OCI-LY1 (cell line): ENCODE measurements around the gene ZSCAN10.

Experiments used
- EZH2 ChIP-seq: fragments of 200-600 bp; sonication (generic), shearing (Covaris generic); IDR thresholded peaks from 2 replicates; pipeline ENCODE4 v1.8.0; 2017; ENCODE audit warnings: borderline replicate concordance, mixed run types, mild to moderate bottlenecking, antibody characterized with exemption, low read length, moderate library complexity, mixed read lengths
- TF ChIP-seq, protein P1 (sequence below): fragments of 200-600 bp; sonication (generic), shearing (Covaris generic); IDR thresholded peaks from 2 replicates; pipeline ENCODE4 v1.5.1; 2017; ENCODE audit warnings: mild to moderate bottlenecking, antibody characterized with exemption, low read length, moderate library complexity, mixed read lengths

DNA sequence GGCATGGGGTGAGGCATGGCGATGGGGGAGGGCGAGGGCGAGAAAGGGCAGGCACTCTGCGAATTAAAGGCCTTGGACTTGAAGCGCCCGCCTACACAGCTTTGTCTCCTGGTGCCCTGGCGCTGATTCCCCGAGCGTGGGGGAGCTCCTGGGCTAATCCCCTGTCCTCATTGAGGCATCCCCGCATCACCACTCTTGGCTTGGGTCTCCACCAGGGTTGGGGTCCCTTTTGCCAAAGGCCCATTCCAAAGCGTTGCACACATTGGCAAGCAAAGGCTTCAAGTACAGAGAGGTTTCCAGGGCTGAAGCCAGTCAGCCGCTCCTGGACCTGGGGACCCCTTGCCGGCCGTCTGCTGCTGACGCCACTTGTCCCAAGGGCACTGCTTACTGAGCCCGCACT lies 21.3 kb upstream of the ZSCAN10 start:
- TF ChIP-seq EZH2, result no peak
- TF ChIP-seq, protein P1, sequence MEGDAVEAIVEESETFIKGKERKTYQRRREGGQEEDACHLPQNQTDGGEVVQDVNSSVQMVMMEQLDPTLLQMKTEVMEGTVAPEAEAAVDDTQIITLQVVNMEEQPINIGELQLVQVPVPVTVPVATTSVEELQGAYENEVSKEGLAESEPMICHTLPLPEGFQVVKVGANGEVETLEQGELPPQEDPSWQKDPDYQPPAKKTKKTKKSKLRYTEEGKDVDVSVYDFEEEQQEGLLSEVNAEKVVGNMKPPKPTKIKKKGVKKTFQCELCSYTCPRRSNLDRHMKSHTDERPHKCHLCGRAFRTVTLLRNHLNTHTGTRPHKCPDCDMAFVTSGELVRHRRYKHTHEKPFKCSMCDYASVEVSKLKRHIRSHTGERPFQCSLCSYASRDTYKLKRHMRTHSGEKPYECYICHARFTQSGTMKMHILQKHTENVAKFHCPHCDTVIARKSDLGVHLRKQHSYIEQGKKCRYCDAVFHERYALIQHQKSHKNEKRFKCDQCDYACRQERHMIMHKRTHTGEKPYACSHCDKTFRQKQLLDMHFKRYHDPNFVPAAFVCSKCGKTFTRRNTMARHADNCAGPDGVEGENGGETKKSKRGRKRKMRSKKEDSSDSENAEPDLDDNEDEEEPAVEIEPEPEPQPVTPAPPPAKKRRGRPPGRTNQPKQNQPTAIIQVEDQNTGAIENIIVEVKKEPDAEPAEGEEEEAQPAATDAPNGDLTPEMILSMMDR, result no peak
